Midbrain (tissue), 1 donor: ENCODE data around the gene LMNB1.
A peak's percentile ranks its signal among the peaks of the same experiment; 100 is the strongest.

ENCODE experiments used
- DNase-seq: peaks from one replicate; lab custom pipeline; 2025; lab: John Stamatoyannopoulos, UW

The LMNB1 gene

GRCh38 chr5:126855266-126855665, 78.3 kb downstream of the LMNB1 start:
- no peak for DNase-seq

- no peak for DNase-seq
Observed at GRCh38 chr5:126857472-126858410, 80.8 kb downstream of the LMNB1 start.

GRCh38 chr5:126858441-126858840, 81.5 kb downstream of the LMNB1 start:
- DNase-seq, result no peak

DNA sequence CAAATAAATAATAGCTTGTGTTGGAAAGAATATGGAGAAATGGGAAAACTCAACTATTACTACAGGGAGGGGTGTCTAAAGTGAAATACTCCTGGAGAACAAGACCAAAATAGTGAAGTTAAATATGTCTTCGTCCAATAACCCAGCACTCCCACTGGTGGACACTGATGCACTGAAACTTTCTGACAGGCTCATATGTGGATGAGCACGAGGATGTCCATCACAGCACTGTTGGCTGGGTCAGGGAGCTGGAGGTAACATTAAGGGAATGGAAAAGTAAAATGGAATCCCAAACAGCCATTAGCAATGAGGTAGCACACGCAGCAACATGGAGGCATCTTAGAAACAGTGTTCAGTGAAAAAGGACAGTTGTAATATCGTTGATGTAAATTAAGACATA, 86.5 kb downstream of the LMNB1 start:
- DNase-seq, result no peak

DNA sequence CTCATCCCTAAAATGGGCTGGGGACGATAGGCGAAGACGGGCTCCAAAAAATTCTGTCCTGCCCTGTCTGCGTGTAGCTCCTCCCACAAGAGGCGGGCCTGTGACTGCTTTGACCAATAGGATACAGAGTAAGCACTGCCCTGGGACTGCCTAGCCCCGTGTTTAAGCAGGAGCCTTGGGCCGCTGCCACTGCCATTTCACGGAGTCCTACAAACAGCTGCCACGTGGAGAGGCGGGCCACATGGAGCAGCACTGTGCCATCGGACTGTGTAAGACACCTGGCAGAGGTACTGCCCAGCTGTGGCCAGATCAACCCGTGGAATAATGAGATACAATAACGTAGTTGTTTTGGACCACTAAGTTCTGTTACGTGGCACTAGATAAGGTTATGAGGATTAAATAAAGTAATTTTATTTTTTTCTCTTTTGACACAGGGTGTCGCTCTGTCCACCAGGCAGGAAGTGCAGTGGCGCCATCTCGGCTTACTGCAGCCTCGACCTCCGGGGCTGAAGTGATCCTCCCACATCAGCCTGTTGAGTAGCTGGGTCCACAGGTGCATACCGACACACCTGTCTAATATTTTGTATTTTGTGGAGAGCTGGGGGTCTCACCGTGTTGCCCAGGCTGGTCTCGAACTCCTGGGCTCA, 87.2 kb downstream of the LMNB1 start:
- no peak for DNase-seq

DNA sequence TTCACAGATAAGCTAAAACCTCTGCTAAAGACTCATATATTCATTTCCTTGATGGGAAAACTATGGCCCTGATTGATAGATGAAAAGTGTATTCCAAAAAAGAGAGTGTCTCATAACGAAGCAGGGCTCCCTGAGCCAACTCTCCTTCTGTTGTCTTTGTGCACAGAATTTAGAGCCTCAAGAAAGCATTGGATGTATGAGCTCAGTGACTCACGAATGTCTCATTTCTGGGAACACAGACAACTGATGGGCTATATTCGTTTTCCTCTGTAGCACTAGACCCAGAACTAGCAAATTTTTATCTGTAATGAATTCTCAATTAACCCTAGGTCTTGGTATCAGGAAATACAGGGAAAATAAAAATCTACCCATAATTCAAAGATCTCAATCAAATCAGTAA, 88.4 kb downstream of the LMNB1 start:
- no peak for DNase-seq

DNA sequence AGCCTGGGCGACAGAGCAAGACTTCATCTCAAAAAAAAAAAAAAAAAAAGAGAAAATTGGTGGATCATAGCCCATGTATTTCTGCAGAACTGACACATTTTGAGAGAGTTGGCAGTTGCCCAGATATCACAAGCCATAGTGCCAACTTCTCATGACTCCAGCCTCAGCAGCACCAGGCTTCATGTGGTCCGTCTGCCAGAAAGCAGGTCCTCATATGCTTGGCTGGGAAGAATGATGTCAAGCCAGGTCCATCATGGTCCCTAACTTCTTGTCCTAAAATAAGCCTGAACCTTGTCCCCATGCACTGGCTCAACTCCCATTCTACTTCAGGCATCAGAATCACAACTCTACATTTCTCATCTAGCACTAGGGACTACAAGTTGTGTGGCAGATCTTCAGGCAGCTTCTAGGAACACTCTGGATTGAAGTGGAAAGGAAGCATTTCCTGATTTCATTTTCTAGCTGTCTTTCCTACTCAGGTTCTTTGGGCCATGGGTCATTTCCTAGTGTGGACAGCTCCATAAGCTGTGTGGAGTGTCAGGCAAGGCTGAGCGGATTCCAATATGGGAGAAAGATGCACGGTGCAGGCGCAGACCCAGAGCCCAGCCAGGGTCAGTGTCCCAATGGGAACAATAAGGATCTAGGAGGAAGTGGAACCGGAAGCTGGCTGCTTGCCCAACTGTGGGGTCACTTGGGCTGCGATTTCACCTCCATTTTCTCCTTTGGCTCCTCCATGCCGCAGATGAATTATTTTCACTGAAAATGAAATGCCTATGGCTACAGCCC, 90.1 kb downstream of the LMNB1 start:
- DNase-seq, result no peak

DNA sequence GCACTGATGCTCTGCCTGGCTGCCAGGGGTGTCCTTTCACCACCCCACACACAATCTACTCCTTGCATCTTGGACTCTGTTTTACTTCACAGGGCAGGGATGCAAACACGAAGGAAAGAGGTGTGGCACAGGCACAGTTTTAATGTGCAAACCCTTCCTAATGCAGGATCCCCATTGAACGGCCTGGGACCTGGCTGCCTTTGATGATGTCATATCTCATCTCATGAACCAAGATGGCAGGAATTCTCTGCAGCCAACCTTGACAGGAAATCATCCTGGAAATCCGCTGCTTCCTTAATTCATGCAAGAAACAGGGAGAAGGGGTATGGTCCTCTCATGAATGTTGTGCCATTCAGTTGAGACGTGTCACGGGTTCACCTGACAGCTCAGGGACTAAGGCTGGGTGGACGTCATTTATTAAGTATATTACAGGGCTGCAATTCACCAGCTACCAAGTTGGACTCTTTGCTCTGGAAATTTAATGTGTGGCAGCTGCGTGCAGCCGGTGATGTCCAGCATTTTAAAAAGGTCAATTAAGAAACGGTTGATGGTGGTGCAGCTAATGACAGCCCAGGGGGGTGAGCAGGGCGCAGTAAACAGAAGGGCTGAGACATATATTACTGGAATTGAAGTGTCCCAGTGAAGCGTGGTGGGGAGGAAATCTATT, 91.5 kb downstream of the LMNB1 start:
- DNase-seq, result no peak

DNA sequence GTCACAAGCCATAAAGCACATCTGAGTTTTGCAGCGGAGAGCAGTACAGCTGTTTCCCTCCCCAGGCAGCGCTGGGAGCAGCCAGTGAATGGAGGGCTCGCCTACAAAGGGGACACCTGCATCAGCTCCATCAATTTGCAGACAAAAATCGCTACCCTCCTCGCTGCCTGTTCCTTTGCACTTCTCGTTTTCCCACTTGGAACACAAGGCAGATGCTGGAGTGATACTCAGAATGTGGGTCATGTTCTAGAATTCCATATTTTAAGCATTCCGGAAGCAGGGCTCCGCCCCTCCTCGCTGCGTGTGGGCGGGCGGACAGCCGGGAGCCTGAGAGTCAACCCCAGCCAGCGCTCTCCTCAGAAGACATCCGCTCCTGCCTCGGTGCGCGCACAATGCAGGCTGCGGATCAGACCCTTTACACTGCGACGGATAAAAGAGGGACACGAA, 92.1 kb downstream of the LMNB1 start:
- peak; percentile 20 for DNase-seq

- DNase-seq, result no peak
Observed at GRCh38 chr5:126871441-126871840, 94.5 kb downstream of the LMNB1 start.

DNA sequence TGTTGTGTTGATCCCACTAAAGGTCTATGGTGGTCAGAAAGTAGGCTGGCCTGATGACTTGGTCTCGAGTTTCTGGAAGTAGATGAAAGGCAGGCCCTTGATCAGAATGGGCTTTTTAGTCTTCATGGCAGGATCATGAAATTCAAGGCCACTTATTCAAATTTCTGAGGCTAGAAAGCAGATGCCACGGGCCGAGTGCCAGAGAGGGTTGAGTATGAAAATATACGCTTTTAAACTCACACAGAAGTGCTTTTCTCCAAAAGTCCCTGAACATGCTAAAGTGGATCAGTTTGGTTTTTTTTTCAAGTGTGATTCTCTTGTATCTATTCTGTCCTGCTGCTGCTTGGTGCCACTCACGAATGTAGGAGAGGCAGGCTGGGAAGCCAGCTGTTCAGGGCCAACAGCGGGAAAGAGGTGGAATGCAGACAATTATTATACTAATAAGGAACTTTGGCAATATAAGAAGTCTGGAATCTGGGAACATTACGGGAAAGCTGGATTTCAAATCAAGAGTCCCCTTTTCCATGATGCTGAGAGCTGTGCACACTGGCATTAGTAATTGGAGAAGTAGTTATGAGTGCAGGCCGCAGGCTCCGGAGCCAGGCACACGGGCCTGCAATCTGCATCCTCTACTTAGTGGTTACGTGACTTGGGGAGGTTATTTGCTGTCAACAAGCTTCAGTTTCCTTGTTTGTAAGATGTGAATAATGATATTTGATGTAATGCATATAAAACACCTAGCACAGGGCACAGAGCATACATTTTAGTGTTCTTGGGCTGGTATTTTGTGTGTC, 95.8 kb downstream of the LMNB1 start:
- no peak for DNase-seq

- DNase-seq, result no peak
Observed at GRCh38 chr5:126875303-126875785, 98.4 kb downstream of the LMNB1 start.

GRCh38 chr5:126877602-126878001, 100.7 kb downstream of the LMNB1 start:
- no peak for DNase-seq

GRCh38 chr5:126878085-126878484, 101.1 kb downstream of the LMNB1 start:
- no peak for DNase-seq

DNA sequence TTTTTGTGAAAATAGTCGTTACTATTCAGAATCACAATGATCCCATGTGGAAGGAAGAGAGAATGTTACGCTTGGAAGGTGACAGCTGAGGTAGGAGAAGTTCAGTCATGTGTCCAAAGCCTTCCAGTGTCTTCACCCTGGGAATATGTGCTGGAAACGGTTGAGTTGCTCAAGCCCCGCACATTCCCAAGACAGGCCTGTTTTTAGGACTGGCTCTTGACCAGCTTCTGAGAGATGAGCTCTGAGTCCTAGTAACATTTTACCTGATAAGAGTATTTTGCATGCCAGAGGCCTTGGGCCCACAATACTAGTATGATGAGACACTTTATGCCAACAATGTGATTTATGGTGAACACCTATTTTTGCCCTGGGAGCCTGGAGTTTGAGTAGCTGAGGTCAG, 101.7 kb downstream of the LMNB1 start:
- DNase-seq, result no peak

GRCh38 chr5:126881821-126882600, 105.1 kb downstream of the LMNB1 start:
- DNase-seq, result no peak

DNA sequence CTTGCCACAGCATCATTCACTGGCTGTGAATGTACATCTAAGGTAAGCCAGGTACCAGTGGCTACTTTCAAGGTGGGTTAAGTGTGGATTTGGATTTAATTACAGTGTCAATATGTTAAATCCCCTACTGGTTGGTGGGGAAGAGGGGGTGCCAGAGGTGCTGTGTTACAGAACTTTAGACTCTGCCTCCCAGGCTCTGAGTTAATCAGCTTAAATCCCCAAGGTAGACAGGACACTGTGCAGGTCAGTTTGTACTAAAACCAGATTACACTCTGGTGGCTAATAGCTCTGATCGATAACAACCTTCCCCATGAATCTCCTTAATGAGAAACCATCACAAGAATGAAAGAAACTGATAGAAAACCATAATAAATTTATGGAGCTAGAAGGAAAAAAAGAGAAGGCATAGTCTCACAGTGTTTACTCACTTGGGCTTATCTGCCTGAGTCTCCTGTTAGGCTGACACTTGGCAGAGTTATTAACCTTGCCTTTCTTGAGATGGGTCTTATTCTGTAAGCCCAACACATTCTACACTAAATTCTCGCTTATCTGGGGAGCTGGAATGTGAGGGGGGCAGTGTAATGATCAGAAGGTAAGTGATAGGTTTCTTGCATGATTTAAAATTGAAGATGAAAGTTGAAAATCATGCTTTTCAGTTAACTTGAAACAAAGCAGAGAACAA, 106.8 kb downstream of the LMNB1 start:
- DNase-seq, result no peak

DNA sequence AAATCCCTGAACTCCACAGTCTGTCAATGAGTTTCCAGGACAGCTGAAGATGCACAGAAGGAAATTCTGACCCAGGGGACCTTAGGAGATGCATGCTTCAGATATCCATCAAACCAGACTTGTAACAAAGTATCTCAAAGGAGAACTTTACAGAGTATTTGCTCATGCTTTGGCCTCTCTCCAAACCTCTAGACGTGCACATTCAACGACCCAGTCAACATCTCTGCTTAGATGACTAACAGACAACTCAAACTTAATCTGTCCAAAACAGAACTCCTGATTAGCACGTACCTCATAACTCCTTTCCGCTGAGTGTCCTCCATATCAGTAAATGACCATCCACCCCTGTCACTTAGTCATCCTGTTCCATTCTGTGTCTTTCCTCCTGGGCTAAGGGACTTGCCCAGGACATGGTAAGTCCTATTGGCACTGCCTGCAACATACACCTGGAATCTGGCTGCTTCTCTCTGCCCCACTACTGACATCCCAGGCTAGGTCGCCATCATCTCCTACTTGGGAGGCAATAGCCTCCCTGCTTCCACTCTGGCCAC, 107.4 kb downstream of the LMNB1 start:
- no peak for DNase-seq
